GM18861 (cell line): ENCODE data around the gene LRRN2.

Source experiments
- ATAC-seq: cut with Tn5 transposase; IDR thresholded peaks from one replicate; pipeline ENCODE4 v1.9.1; 2021; ENCODE audit not compliant: unreplicated experiment

LRRN2 gene

DNA sequence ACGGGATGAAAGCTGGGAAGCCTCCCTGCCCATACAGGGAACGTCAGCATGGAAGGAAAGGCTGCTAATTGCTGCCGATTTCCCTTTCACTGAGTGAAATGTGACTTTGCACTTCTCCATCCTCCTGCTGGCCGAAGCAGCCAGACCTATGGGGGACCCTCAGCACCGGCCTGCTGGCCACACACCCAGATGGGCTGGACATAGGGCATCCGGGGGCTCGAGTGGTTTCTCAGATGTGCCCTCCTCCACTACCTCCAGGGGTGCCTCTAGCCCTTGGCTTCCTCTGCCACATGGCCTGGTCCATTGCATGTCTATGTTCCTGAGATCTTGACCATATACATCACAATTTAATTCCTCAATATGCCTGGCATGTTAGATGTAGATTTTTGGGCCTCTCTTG, 79.7 kb downstream of the LRRN2 start:
- ATAC-seq = no peak

DNA sequence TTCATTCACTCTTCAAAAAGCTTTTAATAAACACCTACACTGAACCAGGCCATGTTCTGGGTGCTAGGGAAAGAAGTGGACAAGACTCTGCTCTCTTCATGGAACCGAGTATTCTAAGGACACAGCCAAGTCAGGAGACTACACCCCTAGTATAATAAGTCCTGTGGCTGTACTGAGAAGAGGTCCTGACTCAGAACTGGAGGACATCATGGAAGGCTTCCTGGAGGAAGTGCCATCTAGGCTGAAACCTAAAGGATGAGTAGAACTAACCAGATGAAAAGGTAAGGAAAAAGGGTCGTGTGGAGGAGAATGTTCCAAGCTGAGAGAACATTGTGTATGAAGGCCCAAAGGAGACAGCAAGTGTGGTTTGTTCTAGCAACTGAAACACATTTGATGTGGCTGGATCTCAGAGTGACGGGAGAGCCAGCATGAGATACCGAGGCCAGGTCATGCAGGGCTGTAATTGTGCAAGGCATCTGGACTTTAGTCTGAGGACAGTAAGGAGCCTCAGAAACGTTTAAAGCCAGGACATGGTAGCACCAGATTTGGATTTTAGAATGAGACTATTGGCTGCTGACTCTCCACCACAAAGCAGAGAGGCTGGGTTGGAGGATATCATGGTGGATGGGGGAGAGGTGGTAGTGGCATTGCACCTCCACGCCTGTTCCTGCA, 82.5 kb downstream of the LRRN2 start:
- no peak for ATAC-seq

DNA sequence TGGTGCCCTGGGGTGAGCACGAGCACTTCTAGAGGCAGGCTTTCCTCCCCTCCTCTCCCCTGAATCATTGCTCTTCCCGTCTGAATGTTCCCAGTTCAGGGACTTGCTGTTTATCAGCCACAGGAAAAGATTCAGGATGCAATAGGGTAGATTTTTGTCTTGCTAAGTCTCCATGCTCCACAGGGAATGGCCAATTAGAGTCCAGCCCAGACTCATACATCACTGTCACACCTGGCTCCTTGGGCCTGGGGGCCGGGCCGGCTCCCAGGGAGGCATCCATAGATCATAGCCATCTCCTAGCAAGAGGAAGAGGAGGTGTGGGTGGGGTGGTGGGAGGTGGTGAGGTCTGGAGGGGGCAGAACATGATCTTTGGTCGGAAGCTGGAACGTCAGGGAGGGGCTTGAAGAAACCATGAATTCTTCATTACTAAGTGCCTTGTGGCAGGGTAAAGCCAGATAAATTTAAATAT, 83.4 kb downstream of the LRRN2 start:
- ATAC-seq = no peak

DNA sequence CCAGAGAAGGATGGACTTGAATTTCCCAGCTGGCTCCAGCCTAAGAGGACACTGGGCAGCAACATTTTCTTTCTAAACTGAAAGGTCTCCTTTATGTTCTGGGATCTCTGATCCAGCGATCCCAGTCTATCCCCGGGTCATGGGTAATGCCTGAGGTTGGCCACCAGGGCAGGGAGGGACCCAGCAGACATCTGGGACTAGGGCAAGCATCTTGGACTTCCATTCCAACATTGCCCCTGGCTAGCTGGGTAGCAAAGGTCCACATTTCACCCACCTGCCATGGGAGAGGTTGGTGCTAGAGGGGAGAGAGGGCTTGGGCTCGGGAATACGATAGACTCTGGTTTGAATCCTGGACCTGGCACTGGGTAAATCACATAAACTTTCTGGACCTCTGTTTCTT, 84.6 kb downstream of the LRRN2 start:
- ATAC-seq = no peak

DNA sequence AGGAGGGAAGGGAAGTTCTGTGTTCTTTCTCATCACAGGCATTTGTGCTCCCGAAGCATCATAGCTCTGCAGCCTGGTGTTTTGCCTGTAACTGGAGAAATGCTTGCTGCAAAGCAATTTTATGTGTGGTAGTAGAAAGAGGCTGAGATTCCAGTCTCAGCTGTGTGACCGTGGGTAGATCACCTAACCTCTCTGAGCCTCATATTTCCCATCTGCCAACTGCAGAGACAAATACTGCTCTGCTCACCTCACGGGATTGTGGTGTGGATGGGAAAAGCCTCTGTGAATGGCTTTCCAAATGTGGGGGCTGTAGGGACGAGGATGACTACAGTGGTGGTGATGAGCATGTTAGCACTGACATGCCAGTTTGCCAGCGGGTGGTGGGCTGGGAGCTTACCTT, 85.3 kb downstream of the LRRN2 start:
- ATAC-seq = no peak

DNA sequence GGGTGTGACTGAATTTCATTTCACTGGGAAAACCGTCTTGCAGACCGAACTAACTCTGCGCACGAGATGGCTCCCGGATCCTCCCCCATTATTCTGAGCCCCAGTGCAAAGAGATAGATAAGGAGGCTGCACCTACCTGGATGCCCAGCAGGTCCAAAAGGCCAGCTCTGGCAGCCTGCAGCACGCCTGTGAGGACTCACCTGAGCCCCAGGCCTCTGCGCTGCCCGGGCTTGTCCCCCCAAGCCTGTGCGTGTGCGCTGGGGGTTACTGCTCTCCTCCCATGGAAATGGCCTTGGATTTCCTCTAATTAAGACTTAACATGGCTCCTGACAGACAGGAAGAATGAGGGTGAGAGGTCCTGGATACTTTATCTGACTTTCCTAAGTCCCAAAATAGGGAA, 85.9 kb downstream of the LRRN2 start:
- ATAC-seq = no peak

DNA sequence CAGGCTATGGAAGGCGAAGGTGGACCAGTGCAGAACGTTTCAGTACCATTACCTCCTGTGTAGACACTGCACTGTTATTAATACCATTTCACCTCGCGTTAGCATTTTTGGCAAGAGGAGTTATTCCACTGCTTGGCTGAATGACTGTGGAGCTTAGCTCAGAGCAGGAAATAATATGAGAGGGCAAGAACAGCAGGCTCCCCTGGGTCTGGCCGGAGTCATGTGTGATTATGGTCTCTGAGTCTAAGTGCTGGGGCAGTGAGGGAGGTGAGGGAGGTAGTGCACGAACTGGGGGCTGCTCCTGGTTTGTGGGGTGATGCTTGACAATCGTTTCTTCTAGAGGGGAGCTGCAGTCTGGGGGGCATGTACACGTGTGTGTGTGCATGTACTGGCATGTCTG, 86.4 kb downstream of the LRRN2 start:
- no peak for ATAC-seq

DNA sequence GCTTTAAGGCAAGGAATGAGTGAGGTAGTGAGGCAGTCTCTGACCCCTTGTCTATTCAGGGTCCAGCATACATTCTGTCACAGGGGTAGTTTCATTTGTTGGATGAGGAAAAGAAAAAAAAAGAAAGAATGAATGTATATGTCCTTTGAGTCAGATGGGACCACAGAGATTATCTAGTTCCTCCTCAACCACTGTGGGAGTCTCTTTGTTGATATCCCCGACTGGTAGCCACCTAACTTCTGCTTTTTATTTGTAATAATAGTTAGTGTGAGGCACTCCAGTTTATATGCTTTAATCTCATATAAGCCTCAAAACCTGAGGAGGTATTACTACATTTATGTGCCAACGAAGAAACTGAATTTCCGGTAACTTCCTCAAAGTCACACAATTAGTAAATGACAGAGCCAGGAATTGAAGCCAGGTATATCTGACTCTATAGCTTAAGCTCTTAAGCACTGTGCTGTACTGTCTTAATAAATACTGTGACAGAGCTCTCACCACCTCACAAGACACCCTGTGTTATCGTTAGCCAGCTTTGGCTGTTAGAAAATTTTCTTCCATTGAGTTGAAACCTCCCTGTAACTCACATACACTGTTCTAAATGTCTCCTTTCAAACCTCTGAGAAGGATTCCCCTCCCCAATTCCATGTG, 87.1 kb downstream of the LRRN2 start:
- no peak for ATAC-seq

DNA sequence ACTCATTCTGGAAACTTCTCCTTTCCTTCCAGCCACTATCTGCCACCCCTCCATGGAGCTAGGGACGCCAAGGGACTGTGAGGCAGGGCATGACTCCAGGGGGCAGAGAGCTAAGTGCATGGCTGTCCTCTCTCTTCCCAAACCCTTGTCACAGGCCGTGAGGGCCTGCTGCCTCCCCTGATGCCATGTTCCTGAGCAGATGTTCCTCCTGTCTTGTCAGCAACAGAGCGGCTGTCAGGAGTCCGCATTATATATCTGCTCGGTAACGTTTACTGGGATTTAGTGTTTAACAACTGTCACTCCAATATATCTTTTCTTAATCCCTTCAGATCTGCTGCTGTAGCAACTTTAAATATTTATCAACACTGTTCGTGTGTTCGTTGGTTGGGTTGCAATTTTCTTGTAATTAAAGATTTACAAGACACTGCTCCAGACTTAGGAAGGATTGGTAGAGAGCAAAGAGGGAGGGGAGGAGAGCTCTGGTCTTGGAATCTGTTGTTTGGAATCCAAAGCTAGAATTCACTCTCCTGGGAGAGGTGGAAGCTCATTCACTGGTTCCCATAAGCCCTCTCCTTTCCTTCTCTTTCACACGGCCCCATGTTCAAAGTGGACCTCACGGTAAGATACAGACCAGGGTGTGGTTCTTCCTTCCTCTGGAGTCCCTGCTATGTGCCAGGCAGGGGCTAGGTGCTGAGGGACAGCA, 93.1 kb downstream of the LRRN2 start:
- no peak for ATAC-seq

DNA sequence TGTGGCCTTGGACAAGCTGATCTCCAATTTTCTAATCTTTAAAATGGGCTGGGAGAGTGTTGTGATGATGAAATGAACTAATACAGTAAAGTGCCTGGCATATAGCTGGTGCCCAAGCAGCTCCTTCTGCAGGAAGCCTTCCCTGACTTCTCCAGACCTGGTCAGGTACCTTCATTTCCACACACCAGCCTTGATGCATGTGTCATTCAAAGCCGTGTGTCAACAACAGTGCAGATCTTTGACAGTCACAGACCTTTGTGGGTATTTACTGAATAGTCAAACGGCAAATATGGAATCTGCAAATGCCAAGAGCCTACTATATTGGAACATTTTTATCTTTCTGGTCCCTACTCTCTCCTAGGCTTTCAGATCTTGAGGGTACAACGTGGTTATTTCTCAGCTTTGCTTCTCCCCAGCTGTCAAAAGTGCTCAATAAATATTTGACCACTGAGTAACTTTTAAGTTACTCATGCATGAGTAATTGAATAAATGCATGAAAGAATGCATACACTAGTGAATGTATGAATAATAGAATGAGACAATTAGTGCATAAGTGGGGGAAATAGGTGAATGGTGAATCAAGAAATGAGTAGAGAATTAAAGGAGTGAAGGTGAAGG, 94.0 kb downstream of the LRRN2 start:
- ATAC-seq = no peak

DNA sequence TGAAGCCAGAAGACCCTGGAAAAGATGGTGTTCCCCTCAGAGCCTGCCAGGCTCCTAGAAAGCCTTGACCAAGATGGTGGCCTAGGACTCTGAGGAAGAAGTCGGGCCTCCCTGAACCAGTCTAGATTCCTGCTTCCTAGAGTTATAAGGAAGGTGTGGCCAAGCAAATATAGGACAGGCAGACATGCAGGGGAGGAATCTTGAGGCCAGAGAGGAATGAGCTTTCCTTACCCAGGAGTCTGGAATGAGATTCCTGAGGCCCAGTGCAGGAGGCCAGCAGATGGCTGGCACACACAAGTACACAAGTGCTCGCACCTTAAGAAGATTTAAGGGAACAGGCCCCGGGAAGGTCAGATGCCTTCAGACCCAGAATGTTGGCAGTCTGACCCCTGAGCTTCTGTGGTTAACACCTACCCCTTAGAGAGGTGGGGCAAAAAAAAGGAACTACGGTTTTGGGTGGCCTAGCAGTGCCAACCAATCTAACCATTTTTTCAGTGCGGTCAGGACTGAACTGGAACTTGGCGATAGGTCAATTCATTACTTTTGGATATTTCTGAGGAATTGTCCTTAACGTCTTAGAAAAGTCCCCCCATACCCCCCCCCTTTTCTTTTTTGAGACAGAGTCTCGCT, 96.0 kb downstream of the LRRN2 start:
- no peak for ATAC-seq

DNA sequence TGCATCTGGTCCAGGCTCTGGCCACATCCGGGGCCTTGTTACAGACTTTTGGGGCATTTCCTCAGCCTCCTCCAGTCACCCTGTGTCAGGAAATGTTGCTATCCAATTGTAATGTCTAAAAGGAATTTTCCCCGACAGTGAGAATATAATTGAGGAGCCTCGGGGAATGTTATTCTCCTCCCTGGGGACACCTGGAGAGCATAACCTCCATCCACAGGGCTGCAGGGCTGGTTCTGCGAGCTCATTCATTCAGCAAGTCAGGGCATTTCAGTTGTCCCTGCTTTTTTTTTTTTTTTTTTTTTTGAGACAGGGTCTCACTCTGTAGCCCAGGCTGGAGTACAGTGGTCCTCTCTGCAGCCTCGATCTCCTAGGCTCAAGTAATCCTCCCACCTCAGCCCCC, 96.7 kb downstream of the LRRN2 start:
- ATAC-seq = no peak

DNA sequence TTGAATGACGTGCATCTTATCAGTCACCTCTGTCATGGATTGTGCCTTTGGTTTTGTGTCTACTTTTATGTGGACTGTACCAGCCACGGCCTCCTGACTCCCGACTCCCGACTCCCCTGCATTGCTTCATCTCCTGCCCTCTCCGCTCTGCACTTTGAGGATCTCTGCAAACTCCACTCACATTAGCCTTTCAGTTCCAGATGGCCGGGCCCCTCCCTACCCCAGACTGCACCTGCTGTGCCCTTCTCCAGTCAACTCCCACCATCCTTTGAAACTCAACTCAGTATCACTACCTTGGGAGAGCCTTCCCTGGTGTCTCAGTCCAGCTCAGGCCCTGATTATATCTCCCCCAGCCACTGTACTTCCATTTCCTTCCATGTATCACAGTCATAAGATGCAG, 97.9 kb downstream of the LRRN2 start:
- ATAC-seq = no peak

DNA sequence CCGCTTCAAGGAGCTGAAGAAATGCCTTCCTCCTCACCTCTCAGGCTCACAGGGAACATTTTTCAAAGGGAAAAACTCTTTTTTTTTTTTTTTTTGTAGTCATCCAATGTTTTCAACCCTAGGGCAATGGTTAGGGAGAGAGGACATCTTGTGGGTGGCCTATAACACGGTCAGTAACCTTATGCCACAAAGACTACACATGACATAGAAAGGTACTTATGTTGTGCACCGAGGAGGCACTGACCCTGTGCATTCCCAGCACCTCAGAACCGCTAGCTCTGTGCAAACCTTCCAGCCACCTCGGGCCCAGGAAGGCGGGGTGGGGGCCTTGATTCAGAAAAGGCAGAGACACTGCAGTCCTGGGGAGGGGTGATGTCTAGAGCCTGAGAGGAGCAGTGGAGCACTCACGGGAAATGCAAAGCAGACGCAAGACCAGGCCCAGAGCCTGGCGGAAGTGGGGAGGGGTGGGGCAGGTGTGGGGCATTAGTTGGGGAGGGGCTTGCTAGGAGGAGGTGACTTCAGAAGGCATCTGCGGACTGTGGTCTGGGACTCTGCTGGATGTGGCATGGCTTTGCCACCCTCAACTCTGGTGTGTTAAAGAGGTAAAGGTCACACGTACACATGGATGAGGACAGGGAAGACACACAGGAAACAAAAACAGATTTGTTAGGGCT, 100.7 kb downstream of the LRRN2 start:
- no peak for ATAC-seq

DNA sequence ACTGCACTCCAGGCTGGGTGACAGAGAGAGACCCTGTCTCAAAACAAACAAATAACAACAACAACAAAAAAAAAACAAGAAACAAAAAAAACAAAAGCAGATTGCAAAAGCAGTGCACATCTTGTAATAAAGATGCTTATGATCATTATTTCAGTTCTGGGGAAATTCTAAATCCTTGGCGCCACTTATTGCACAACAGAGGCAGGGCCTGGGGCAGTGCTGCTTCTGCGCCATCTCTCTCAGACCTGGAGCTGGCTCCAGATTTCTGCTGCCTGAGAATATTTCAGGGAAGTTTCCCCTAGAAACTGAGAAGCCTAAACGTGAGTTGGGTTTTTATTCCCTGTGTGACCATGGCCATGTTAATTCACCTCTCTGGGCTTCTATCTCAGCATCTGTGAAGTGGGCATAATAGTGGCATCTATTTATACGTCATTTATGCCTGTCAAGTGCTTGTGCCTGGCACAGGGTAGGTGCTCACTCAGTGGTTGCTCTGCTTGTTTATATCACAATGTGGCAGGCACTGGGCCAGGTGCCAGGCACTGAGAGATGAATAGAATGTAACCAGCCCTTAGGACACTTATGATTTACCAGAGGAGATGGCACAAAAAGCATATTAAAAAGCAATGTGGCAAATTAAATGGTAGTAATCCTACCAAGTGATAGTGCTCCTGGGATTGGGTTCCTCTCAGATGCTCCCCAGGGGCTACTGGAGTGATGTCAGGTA, 101.5 kb downstream of the LRRN2 start:
- no peak for ATAC-seq

DNA sequence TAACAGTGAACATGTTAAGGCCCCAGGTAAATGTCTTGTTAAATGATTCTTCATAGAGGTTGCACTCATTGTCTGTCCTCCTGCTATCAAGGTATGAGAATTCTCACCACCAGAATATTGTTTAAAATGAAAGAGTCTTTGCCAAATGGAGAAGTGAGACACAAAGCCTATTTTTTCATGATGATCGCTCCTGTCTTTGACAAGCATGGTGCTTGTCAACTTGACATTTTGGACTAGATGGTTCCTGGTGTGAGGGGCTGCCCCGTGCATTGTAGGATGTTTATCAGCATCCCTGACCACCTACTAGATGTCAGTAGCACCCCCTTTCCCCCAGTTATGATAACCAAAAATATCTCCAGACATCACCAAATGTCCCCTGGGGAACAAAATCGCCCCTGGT, 103.8 kb downstream of the LRRN2 start:
- ATAC-seq = no peak

DNA sequence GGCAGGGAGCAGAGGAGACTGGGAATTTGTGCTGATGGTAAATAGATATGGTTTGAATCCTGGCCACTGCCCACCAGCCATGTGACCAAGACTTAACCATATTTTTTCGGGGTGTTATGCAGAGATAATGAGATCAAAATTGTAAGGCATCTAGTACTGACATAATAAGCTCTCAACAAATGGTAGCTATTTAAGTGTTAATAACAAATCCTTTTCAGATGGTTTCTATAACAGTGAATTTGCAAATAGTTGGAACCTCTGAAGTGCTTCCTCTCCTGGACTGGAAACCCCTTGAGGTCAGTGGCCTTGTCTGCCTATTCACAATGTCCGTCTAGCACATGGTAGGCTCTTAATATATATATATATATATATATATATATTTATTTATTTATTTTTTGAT, 104.7 kb downstream of the LRRN2 start:
- no peak for ATAC-seq

DNA sequence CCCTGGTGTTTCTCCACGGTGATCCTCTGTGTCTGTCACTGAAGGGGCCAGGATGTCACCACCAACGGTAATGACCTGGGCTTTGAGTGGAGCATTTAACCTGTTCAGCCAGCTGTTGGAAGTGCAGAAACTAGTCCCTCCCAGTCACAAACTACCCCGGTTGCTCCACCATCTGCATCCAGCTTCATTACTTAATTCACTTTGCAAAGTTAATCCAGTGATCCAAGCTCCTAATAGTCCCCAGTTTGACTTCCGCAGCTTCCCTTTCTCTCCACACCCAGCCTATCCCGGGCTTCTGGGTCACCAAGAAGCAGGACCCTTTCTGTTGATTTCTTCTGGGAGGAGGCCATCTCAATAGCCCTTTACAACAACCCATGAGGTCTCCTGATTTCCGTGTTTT, 105.9 kb downstream of the LRRN2 start:
- ATAC-seq = no peak

DNA sequence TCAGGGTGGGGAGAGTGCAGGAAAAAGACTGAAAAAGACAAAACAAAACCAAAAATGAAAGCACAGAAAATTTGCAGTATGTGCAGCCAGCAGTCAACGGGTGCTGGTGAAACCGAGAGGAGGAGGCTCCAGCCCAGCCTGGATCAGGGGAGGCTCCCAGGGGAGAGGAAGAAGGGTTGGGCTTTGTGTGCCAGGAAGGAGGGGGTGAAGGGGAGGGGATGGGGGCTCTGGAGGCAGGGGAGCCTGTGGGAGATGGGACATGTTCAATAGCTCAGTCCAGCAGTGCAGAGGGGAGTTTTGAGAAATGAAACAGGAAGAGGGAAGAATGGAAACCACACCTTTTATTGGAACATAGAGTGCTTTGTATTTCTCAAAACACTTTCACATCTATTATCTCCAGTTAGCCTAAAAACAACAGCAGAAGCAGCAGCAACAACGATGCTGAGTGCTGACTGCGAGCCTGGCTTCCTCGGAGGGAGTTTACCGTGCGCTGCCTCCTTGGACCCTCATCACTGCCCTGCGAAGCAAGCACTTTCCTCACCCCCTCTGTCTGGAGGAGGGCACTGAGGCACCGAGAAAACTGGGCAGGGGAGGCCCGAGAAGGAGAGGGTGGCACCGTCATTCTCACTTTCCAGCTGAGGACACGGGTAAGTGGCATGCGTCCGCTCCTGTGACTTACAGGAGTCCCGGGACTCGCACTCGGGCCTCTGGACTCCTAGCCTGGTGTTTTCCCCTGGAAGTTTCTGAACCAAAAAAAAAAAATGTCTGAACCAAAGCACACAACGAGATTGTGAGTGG, 106.5 kb downstream of the LRRN2 start:
- ATAC-seq = peak; percentile 60
